LNCAP (cell line): ENCODE data around the gene FCER1A.

ENCODE experiments used
- CTCF ChIP-seq: fragments of 450-650 bp; IDR thresholded peaks from 2 replicates; pipeline ENCODE4 v1.5.1; 2017; ENCODE audit warnings: mild to moderate bottlenecking

FCER1A gene

GRCh38 chr1:159302095-159302494 is at the start of gene FCER1A:
FCER1A (plus strand) TSS chr1:159302336; CDS start chr1:159302365, 29 bp downstream.
- TF ChIP-seq CTCF: no peak

- no peak for TF ChIP-seq CTCF
These were observed 40.8 kb upstream of the FCER1A start for GRCh38 chr1:159261311-159261710.

GRCh38 chr1:159261721-159262494 is 40.2 kb upstream of the FCER1A start:
- no peak for TF ChIP-seq CTCF

GRCh38 chr1:159266832-159267231 is 35.3 kb upstream of the FCER1A start:
- no peak for TF ChIP-seq CTCF

- TF ChIP-seq CTCF: no peak
These were observed 27.5 kb upstream of the FCER1A start for GRCh38 chr1:159274631-159275030.

- TF ChIP-seq CTCF: no peak
These were observed 26.2 kb upstream of the FCER1A start for GRCh38 chr1:159275891-159276290.

- TF ChIP-seq CTCF: no peak
These were observed 22.4 kb upstream of the FCER1A start for GRCh38 chr1:159279773-159280172.

GRCh38 chr1:159282118-159282517 is 20.0 kb upstream of the FCER1A start:
- TF ChIP-seq CTCF: no peak
